Neural progenitor cell (in vitro differentiated cells): ENCODE measurements around the gene MROH8. TPM values are rescaled to one million over a fixed set of nuclear protein-coding genes. Genes with fewer than 3 reads are reported as not detected.

Experiments used
- DNase-seq: peaks from one replicate; pipeline ENCODE4 v3.0.0-alpha.2; 2016; ENCODE audit warnings: low spot score
- H2AFZ ChIP-seq: fragments of 200-600 bp; sonication (generic); replicated peaks from 2 replicates; pipeline ENCODE4 v1.6.1; 2016; ENCODE audit warnings: antibody characterized with exemption
- H3F3A ChIP-seq: fragments of 200-600 bp; sonication (generic); 2 replicates; pipeline ENCODE4 v1.6.1; 2016; ENCODE audit warnings: antibody characterized with exemption, low read depth
- H3K27ac ChIP-seq: fragments of 200-600 bp; sonication (generic); 2 replicates; pipeline ENCODE4 v1.5.1; 2016; ENCODE audit warnings: mild to moderate bottlenecking
- H3K27me3 ChIP-seq: fragments of 200-600 bp; sonication (generic); 2 replicates; pipeline ENCODE4 v1.6.1; 2016; ENCODE audit warnings: mild to moderate bottlenecking, moderate library complexity
- H3K36me3 ChIP-seq: fragments of 200-600 bp; sonication (generic); 2 replicates; pipeline ENCODE4 v1.5.1; 2016
- H3K4me1 ChIP-seq: fragments of 200-600 bp; sonication (generic); 2 replicates; pipeline ENCODE4 v1.6.1; 2016; ENCODE audit warnings: mixed run types
- H3K4me2 ChIP-seq: fragments of 200-600 bp; sonication (generic); 2 replicates; pipeline ENCODE4 v1.6.1; 2016
- H3K4me3 ChIP-seq: fragments of 200-600 bp; sonication (generic); 2 replicates; pipeline ENCODE4 v1.5.1; 2016
- H3K79me2 ChIP-seq: fragments of 200-600 bp; sonication (generic); 2 replicates; pipeline ENCODE4 v1.6.1; 2016; ENCODE audit warnings: low read depth
- H3K9ac ChIP-seq: fragments of 200-600 bp; sonication (generic); 2 replicates; pipeline ENCODE4 v1.6.1; 2016
- H3K9me3 ChIP-seq: fragments of 200-600 bp; sonication (generic); 2 replicates; pipeline ENCODE4 v1.5.1; 2016; ENCODE audit warnings: low read depth
- H4K20me1 ChIP-seq: fragments of 200-600 bp; sonication (generic); 2 replicates; pipeline ENCODE4 v1.6.1; 2016; ENCODE audit warnings: low read depth
- H3K27ac Mint-ChIP-seq: 3 replicates; pipeline ENCODE4 v1.8.0; 2021; ENCODE audit warnings: mixed read lengths
- H3K27me3 Mint-ChIP-seq: 2 replicates; pipeline ENCODE4 v1.8.0; 2022; ENCODE audit warnings: low read depth, mild to moderate bottlenecking, inconsistent platforms, moderate library complexity, mixed read lengths; ENCODE audit not compliant: insufficient read depth
- H3K36me3 Mint-ChIP-seq: 3 replicates; pipeline ENCODE4 v1.8.0; 2021; ENCODE audit warnings: mixed read lengths
- H3K4me1 Mint-ChIP-seq: 3 replicates; pipeline ENCODE4 v1.8.0; 2021; ENCODE audit warnings: mixed read lengths
- H3K4me3 Mint-ChIP-seq: 3 replicates; pipeline ENCODE4 v1.8.0; 2021; ENCODE audit warnings: mild to moderate bottlenecking, moderate library complexity, mixed read lengths
- H3K9me3 Mint-ChIP-seq: 3 replicates; pipeline ENCODE4 v1.8.0; 2020; ENCODE audit warnings: mixed read lengths
- CTCF ChIP-seq: fragments of 200-600 bp; sonication (generic); IDR thresholded peaks from 2 replicates; pipeline ENCODE4 v1.5.1; 2017; ENCODE audit warnings: antibody characterized with exemption, mild to moderate bottlenecking
- EZH2 ChIP-seq: fragments of 200-600 bp; sonication (generic); IDR thresholded peaks from 2 replicates; pipeline ENCODE4 v1.6.1; 2017; ENCODE audit warnings: antibody characterized with exemption, mild to moderate bottlenecking, moderate library complexity
- EZH2phosphoT487 ChIP-seq: fragments of 200-600 bp; sonication (generic); IDR thresholded peaks from 2 replicates; pipeline ENCODE4 v1.6.1; 2017; ENCODE audit warnings: antibody characterized with exemption
- total RNA-seq: library from RNA; depleted of rRNA; stranded (reverse); fragments of >200 nt; gene quantifications from 2 replicates; pipeline ENCODE4 v1.2.3, GENCODE V29; 2015; ENCODE audit warnings: low replicate concordance

MROH8 gene
- total RNA-seq, 1 donor from 2014 or later: 3.5 TPM

DNA sequence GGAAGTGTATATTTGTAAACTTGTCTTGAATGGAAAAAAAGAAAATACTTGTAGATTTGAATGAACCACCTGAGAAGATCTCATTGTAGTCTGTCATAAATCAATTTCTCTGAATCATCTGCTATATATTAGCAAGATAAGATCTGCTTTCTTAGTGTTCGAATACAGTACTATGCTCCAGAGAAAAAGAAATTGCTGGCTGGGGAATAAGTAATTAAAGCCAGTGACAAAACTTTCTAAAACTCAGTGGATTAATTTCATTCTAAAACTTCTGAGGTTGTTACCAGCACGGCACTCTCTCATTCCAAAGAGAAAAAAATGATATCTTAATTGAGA lies 22.4 kb upstream of the MROH8 start:
- Mint-ChIP-seq H3K36me3 (peaks cover 46% of the 10 kb centered on the region), H3K27me3 (peaks cover 3% of the 10 kb centered on the region), H3K4me3 (no peak overlapping the region), H3K9me3 (no peaks in the 10 kb centered on the region), H3K27ac (no peak overlapping the region), H3K4me1 (peaks cover 47% of the 10 kb centered on the region)
- no peaks in the 10 kb centered on the region for H3K27me3 ChIP-seq
- no peak overlapping the region for H3K4me3 ChIP-seq
- no peak overlapping the region for H3K9ac ChIP-seq
- peaks cover 29% of the 10 kb centered on the region for H3K4me1 ChIP-seq
- H3K36me3 ChIP-seq: peaks cover 12% of the 10 kb centered on the region
- TF ChIP-seq EZH2phosphoT487 (no peak), EZH2 (no peak), CTCF (no peak)
- peaks cover 89% of the 10 kb centered on the region for H3K79me2 ChIP-seq
- no peak for DNase-seq
- no peaks in the 10 kb centered on the region for H3K9me3 ChIP-seq
- H4K20me1 ChIP-seq: no peaks in the 10 kb centered on the region
- no peak overlapping the region for H3K27ac ChIP-seq
- H3K4me2 ChIP-seq: no peak overlapping the region
- no peak overlapping the region for H2AFZ ChIP-seq
- peaks cover 32% of the 10 kb centered on the region for H3F3A ChIP-seq

DNA sequence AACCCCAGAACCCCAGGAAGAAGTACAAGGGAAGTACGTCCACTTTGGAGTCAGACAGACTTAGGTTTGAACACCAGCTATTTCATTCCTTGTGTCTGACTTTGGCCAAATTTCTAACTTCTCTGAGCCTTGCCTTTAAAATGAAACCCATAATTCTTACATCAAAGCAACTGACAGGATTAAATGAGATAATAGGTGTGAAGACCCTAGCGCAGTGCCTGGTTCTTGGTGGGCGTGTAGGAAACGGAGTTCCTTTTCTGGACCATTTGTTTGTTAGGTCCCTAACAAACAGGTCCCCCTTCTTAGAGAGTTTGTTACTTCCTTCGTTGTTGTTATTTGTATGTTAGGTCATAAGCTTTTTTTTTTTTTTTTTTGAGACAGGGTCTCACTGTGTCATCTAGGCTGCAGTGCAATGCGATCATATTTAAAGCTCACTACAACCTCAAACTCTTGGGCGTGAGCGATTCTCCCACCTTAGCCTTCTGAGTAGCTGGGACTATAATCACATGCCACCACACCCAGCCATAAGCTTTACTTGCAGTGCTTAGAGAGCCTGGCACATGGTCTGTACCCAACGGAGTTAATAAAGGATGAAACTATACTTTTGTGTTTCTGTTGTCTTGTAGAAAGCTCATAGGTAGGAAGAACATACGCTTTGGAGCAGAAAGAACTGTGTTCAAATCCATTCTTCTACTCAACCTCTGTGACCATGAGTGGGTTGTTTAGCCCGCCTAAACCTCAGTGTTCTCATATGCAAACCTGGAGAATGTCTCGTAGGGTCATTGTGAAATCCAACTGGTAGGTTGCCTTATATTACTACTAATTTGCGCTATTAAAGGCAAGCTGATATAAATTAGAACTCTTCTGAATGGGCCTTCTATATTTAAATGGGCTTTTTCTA lies 21.8 kb upstream of the MROH8 start:
- H3K36me3 Mint-ChIP-seq: peaks cover 44% of the 10 kb centered on the region

DNA sequence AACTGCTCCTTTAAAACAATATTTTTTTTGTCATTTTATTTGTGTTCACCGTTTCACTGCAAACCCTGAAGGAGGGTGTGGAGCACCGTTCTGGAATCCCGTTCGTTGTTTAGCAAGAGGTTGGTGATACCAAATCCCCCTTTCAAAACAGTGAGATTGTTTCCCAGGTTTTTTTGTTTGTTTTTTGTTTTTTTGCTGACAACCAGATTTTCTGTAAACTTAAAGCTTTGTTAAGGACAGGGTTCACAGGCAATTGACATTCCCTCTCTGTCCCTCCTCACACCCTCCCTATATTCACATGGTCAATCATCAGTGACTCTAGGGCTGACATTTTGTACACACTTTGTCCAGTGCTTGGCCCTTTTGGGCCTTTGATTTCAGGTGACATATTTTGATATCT lies 21.0 kb upstream of the MROH8 start:
- Histone ChIP-seq H4K20me1 (no peaks in the 10 kb centered on the region), H2AFZ (no peak overlapping the region)
- H3K27ac Mint-ChIP-seq: no peak overlapping the region

More for the DNA sequence above, 21.8 kb upstream of the MROH8 start:
- Histone ChIP-seq H3F3A (peaks cover 30% of the 10 kb centered on the region), H3K36me3 (peaks cover 11% of the 10 kb centered on the region), H3K27ac (peak overlapping the region; percentile 63), H3K4me2 (no peak overlapping the region), H2AFZ (no peak overlapping the region), H3K27me3 (no peaks in the 10 kb centered on the region), H3K9ac (no peak overlapping the region), H3K4me3 (no peak overlapping the region), H3K4me1 (peaks cover 24% of the 10 kb centered on the region), H3K79me2 (peaks cover 89% of the 10 kb centered on the region), H4K20me1 (no peaks in the 10 kb centered on the region), H3K9me3 (no peaks in the 10 kb centered on the region)
- no peak for DNase-seq
- Mint-ChIP-seq H3K9me3 (no peaks in the 10 kb centered on the region), H3K27me3 (peaks cover 3% of the 10 kb centered on the region), H3K4me3 (no peak overlapping the region), H3K4me1 (peaks cover 47% of the 10 kb centered on the region), H3K27ac (no peak overlapping the region)
- no peak for TF ChIP-seq EZH2
- TF ChIP-seq CTCF: no peak
- no peak for TF ChIP-seq EZH2phosphoT487

More for the DNA sequence above, 21.0 kb upstream of the MROH8 start:
- Histone ChIP-seq H3K79me2 (peaks cover 90% of the 10 kb centered on the region), H3K4me1 (peaks cover 20% of the 10 kb centered on the region), H3K27me3 (no peaks in the 10 kb centered on the region), H3K9ac (no peak overlapping the region), H3K4me2 (no peak overlapping the region), H3F3A (peaks cover 23% of the 10 kb centered on the region), H3K4me3 (no peak overlapping the region), H3K9me3 (no peaks in the 10 kb centered on the region), H3K36me3 (peaks cover 6% of the 10 kb centered on the region), H3K27ac (peak overlapping the region; percentile 63)
- Mint-ChIP-seq H3K36me3 (peaks cover 44% of the 10 kb centered on the region), H3K4me3 (no peak overlapping the region), H3K9me3 (no peaks in the 10 kb centered on the region), H3K27me3 (peaks cover 3% of the 10 kb centered on the region), H3K4me1 (peaks cover 44% of the 10 kb centered on the region)
- DNase-seq: no peak
- TF ChIP-seq EZH2phosphoT487 (no peak), CTCF (no peak), EZH2 (no peak)
